ENCODE measurements around the gene AIM2. TPM values are rescaled to one million over a fixed set of nuclear protein-coding genes. Genes with fewer than 3 reads are reported as not detected.

Gene AIM2
- total and polyA plus RNA-seq, 10 of the 15 experiments (the other 5 are each of a cell fraction or from before 2014, with no cell fraction given): 7.9 to 35.7 (median 12.8) TPM

- TF ChIP-seq CTCF (IDR thresholded peaks at IDR 0.05 in 2 of 3, conservative IDR thresholded peaks at IDR 0.05 in 1 of 3; ENCODE audit: control insufficient read depth in 2 of 3, extremely low read depth in 1 of 3, insufficient read depth in 1 of 3, low read depth in 3 of 3, low read length in 3 of 3): no peak
- TF ChIP-seq GATAD2B (conservative IDR thresholded peaks at IDR 0.05; ENCODE audit: low read depth): peak; percentile 9; the same call in 1 of the 2 replicates
- TF ChIP-seq SMARCA5 (IDR thresholded peaks at IDR 0.05): peak; percentile 95
- TF ChIP-seq STAT3 (IDR thresholded peaks at IDR 0.05; ENCODE audit: low read depth, low read length): peak; percentile 100
- no peak for TF ChIP-seq IRF5 (IDR thresholded peaks at IDR 0.05; ENCODE audit: borderline replicate concordance)
- TF ChIP-seq HDAC6 (IDR thresholded peaks at IDR 0.05; ENCODE audit: unreplicated experiment): no peak
- TF ChIP-seq JUND (IDR thresholded peaks at IDR 0.05; ENCODE audit: low read depth, low read length): no peak
- no peak for TF ChIP-seq USF1 (IDR thresholded peaks at IDR 0.05; ENCODE audit: borderline replicate concordance, extremely low read length, insufficient read depth, low read depth, low read length)
- TF ChIP-seq PBX3 (IDR thresholded peaks at IDR 0.05; ENCODE audit: insufficient replicate concordance, low read depth, low read length): peak; percentile 52
- no peak for TF ChIP-seq ZSCAN29 (IDR thresholded peaks at IDR 0.05)
- no peak for TF ChIP-seq CHD1 (IDR thresholded peaks at IDR 0.05; ENCODE audit: low read depth, low read length)
- TF ChIP-seq NR2F1 (conservative IDR thresholded peaks at IDR 0.05): peak; percentile 95
- no peak for TF ChIP-seq ZNF622 (IDR thresholded peaks at IDR 0.05)
- no peak for TF ChIP-seq CBFB (IDR thresholded peaks at IDR 0.05; ENCODE audit: low read depth)
- 0 out of 2 replicates have a peak, but pooled peaks have one; percentile 32 for TF ChIP-seq MXI1 (IDR thresholded peaks at IDR 0.05; ENCODE audit: low read depth, low read length)
- TF ChIP-seq NKRF (conservative IDR thresholded peaks at IDR 0.05): no peak
- peak; percentile 76 for TF ChIP-seq FOXM1 (IDR thresholded peaks at IDR 0.05; ENCODE audit: low read depth, low read length)
- no peak for TF ChIP-seq MYC (IDR thresholded peaks at IDR 0.05; ENCODE audit: insufficient read depth, insufficient read length, insufficient replicate concordance, low read length, severe bottlenecking)
- TF ChIP-seq POLR2AphosphoS2 (IDR thresholded peaks at IDR 0.05; ENCODE audit: low read depth, low read length): no peak
- TF ChIP-seq HCFC1 (IDR thresholded peaks at IDR 0.05; ENCODE audit: low read length): peak; percentile 45
- TF ChIP-seq MAX (IDR thresholded peaks at IDR 0.05; ENCODE audit: low read depth, low read length): no peak
- TF ChIP-seq BCL11A (IDR thresholded peaks at IDR 0.05; ENCODE audit: low read depth, low read length): peak; percentile 50
These were observed 775 bp upstream of the AIM2 start (continued) for GRCh38 chr1:159077120-159077961.

Measured in GM12878 (cell line).